ENCODE measurements around the gene MARCHF6. TPM values are rescaled to one million over a fixed set of nuclear protein-coding genes. Genes with fewer than 3 reads are reported as not detected.

Gene MARCHF6
- total RNA-seq, 1 donor: 53.9 TPM

GRCh38 chr5:10329446-10329819 is 24.1 kb upstream of the MARCHF6 start:
- Histone ChIP-seq H3K79me2 (ENCODE audit: insufficient read depth, low read length) (no peaks in the 10 kb centered on the region), H3K4me1 (ENCODE audit: insufficient read depth, low read length) (peaks cover 40% of the 10 kb centered on the region), H3K4me3 (ENCODE audit: insufficient read depth, low read length) (no peak overlapping the region), H2AFZ (ENCODE audit: low read length) (no peak overlapping the region), H4K20me1 (ENCODE audit: insufficient read depth, low read length) (peaks cover 5% of the 10 kb centered on the region), H3K27me3 (ENCODE audit: insufficient read depth, low read length) (no peaks in the 10 kb centered on the region), H3K36me3 (ENCODE audit: insufficient read depth, low read length) (no peaks in the 10 kb centered on the region), H3K9me3 (ENCODE audit: low read depth, low read length) (no peaks in the 10 kb centered on the region), H3K27ac (ENCODE audit: low read depth, low read length) (peak overlapping the region; percentile 30), H3K4me2 (ENCODE audit: insufficient read depth, low read length) (peak overlapping the region; percentile 56)
- no peak for TF ChIP-seq CTCF (IDR thresholded peaks at IDR 0.05; ENCODE audit: extremely low read depth, low read depth, low read length)
- no peak for DNase-seq (ENCODE audit: insufficient read length, low spot score, missing footprints)

GRCh38 chr5:10329820-10330481 is 23.5 kb upstream of the MARCHF6 start:
- H4K20me1 ChIP-seq (ENCODE audit: insufficient read depth, low read length): peaks cover 5% of the 10 kb centered on the region
- H3K36me3 ChIP-seq (ENCODE audit: insufficient read depth, low read length): no peaks in the 10 kb centered on the region
- H3K4me1 ChIP-seq (ENCODE audit: insufficient read depth, low read length): peaks cover 40% of the 10 kb centered on the region
- DNase-seq (ENCODE audit: insufficient read length, low spot score, missing footprints): peak; percentile 86
- peak overlapping the region; percentile 26 for H3K4me3 ChIP-seq (ENCODE audit: insufficient read depth, low read length)
- peak overlapping the region; percentile 56 for H3K4me2 ChIP-seq (ENCODE audit: insufficient read depth, low read length)
- no peaks in the 10 kb centered on the region for H3K27me3 ChIP-seq (ENCODE audit: insufficient read depth, low read length)
- H2AFZ ChIP-seq (ENCODE audit: low read length): no peak overlapping the region
- H3K79me2 ChIP-seq (ENCODE audit: insufficient read depth, low read length): no peaks in the 10 kb centered on the region
- H3K9me3 ChIP-seq (ENCODE audit: low read depth, low read length): no peaks in the 10 kb centered on the region
- no peak for TF ChIP-seq CTCF (IDR thresholded peaks at IDR 0.05; ENCODE audit: extremely low read depth, low read depth, low read length)
- peak overlapping the region; percentile 30 for H3K27ac ChIP-seq (ENCODE audit: low read depth, low read length)

GRCh38 chr5:10330511-10331230 is 22.8 kb upstream of the MARCHF6 start:
- DNase-seq (ENCODE audit: insufficient read length, low spot score, missing footprints): no peak
- peak overlapping the region; percentile 56 for H3K4me2 ChIP-seq (ENCODE audit: insufficient read depth, low read length)
- H3K27ac ChIP-seq (ENCODE audit: low read depth, low read length): no peak overlapping the region
- H3K36me3 ChIP-seq (ENCODE audit: insufficient read depth, low read length): no peaks in the 10 kb centered on the region
- no peaks in the 10 kb centered on the region for H3K9me3 ChIP-seq (ENCODE audit: low read depth, low read length)
- TF ChIP-seq CTCF (IDR thresholded peaks at IDR 0.05; ENCODE audit: extremely low read depth, low read depth, low read length): no peak
- no peak overlapping the region for H3K4me3 ChIP-seq (ENCODE audit: insufficient read depth, low read length)
- no peaks in the 10 kb centered on the region for H3K27me3 ChIP-seq (ENCODE audit: insufficient read depth, low read length)
- peak overlapping the region; percentile 29 for H2AFZ ChIP-seq (ENCODE audit: low read length)
- peaks cover 40% of the 10 kb centered on the region for H3K4me1 ChIP-seq (ENCODE audit: insufficient read depth, low read length)
- no peaks in the 10 kb centered on the region for H3K79me2 ChIP-seq (ENCODE audit: insufficient read depth, low read length)
- peaks cover 5% of the 10 kb centered on the region for H4K20me1 ChIP-seq (ENCODE audit: insufficient read depth, low read length)

- Histone ChIP-seq H3K27me3 (ENCODE audit: insufficient read depth, low read length) (no peaks in the 10 kb centered on the region), H3K4me3 (ENCODE audit: insufficient read depth, low read length) (no peak overlapping the region), H3K36me3 (ENCODE audit: insufficient read depth, low read length) (no peaks in the 10 kb centered on the region), H3K4me1 (ENCODE audit: insufficient read depth, low read length) (peaks cover 40% of the 10 kb centered on the region), H3K79me2 (ENCODE audit: insufficient read depth, low read length) (no peaks in the 10 kb centered on the region), H4K20me1 (ENCODE audit: insufficient read depth, low read length) (peaks cover 5% of the 10 kb centered on the region), H3K9me3 (ENCODE audit: low read depth, low read length) (no peaks in the 10 kb centered on the region), H3K27ac (ENCODE audit: low read depth, low read length) (no peak overlapping the region), H3K4me2 (ENCODE audit: insufficient read depth, low read length) (no peak overlapping the region), H2AFZ (ENCODE audit: low read length) (peak overlapping the region; percentile 31)
- TF ChIP-seq CTCF (IDR thresholded peaks at IDR 0.05; ENCODE audit: extremely low read depth, low read depth, low read length): no peak
- DNase-seq (ENCODE audit: insufficient read length, low spot score, missing footprints): no peak
These were observed 22.1 kb upstream of the MARCHF6 start for GRCh38 chr5:10331341-10331796.

Measured in osteoblast (primary cell).